Measurements from ENCODE around the gene RNF14.

- TF ChIP-seq, protein P1, sequence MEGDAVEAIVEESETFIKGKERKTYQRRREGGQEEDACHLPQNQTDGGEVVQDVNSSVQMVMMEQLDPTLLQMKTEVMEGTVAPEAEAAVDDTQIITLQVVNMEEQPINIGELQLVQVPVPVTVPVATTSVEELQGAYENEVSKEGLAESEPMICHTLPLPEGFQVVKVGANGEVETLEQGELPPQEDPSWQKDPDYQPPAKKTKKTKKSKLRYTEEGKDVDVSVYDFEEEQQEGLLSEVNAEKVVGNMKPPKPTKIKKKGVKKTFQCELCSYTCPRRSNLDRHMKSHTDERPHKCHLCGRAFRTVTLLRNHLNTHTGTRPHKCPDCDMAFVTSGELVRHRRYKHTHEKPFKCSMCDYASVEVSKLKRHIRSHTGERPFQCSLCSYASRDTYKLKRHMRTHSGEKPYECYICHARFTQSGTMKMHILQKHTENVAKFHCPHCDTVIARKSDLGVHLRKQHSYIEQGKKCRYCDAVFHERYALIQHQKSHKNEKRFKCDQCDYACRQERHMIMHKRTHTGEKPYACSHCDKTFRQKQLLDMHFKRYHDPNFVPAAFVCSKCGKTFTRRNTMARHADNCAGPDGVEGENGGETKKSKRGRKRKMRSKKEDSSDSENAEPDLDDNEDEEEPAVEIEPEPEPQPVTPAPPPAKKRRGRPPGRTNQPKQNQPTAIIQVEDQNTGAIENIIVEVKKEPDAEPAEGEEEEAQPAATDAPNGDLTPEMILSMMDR (IDR thresholded peaks at IDR 0.05; ENCODE audit: poor library complexity): no peak
- TF ChIP-seq EZH2 (IDR thresholded peaks at IDR 0.05; ENCODE audit: borderline replicate concordance) (no peak), EZH2phosphoT487 (IDR thresholded peaks at IDR 0.05; ENCODE audit: low read depth, severe bottlenecking, unreplicated experiment) (no peak)
Observed at GRCh38 chr5:141958113-141958512, 10.8 kb upstream of the RNF14 start, which contains the start of gene PCDH12.

Measured in hepatocyte (in vitro differentiated cells).